ENCODE data around the gene ASB17. TPM values are rescaled to one million over a fixed set of nuclear protein-coding genes. Genes with fewer than 3 reads are reported as not detected.
"Not testable (repeated sequence)": the region's sequence is repeated elsewhere in the genome, so short reads cannot be mapped to it uniquely, and the experiment has no call there.

Gene ASB17, protein sequence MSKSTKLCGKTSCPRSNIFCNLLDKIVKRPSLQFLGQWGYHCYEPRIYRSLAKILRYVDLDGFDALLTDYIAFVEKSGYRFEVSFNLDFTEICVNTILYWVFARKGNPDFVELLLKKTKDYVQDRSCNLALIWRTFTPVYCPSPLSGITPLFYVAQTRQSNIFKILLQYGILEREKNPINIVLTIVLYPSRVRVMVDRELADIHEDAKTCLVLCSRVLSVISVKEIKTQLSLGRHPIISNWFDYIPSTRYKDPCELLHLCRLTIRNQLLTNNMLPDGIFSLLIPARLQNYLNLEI
- polyA plus RNA-seq, result not detected

DNA sequence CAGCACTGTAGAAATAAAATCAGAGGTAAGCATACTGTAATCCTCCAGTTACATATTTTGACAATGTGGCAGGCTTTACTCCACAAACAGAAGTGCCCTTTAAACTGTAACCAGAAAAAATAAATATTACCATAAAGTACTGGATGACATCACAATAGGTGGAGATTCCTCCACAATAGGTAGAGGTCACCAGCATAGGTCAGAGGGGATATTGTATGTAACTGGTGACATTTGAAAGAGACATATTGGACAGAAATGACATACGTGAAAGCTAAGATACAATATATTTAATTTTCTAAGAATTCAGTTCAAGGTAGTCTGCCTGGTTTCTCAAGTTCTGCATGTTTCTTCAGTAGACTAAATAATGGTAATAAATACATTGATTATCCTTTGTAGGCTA, at the start of gene ASB17:
TSS of gene ASB17 (minus strand) at position 101 of the 400 bp plus-strand sequence. CDS start 113 bp downstream, outside the sequence.
- no peak within 1 kb of the TSS for H3K27ac Mint-ChIP-seq
- H3K9me3 Mint-ChIP-seq, result peaks cover 0 to 3% (median 0%) of the 10 kb centered on the region in 3 donors
- H3K36me3 Mint-ChIP-seq, result no peaks in the 10 kb centered on the region
- no peaks in the 10 kb centered on the region for H3K4me1 Mint-ChIP-seq
- no peak within 1 kb of the TSS for H3K4me3 Mint-ChIP-seq
- peaks cover 1% of the 10 kb centered on the region for H3K27me3 Mint-ChIP-seq

DNA sequence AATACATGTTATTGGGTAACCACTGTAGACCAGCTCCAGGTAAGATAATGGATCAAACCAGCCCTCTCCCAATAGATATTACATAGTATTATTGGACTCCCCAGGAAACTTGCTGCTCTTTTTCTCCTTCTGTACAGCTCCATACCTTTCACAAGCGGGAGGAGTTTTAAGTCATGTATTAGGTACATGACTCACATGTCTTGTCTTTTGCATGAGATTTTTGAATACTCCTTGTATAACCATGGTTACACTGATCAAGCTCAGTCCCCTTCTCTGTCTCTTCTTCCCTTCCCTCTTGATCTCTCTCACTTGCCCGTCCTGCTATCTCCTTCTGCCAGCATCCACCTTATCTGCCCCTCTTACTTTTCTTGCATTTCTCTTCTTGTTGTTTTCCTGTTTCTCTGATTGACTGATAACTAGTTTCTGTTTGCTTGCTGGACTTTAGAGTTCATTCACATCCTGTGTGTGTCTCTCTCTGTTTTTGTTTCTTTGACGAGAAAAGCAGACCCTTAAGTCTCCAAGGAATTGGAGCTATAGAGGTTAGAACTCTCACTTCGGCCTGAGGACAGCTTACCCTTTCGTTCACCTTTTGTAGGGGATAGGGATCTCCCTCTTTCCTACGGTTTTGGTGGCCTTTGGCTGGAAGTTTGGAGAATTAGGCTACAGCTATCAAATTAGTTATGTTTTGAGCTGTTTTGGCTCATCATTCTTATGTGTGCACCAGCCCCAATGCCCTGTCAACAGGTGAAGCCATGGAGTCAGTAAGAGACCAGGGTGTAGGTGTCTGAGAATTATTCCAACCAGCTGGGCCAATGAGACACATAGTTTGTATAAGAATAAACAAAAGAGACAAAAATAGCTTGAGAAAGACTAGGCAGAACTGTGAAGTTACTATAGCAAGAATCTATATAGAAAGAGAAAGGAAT, 49.0 kb upstream of the ASB17 start:
- peaks cover 2% of the 10 kb centered on the region for H3K36me3 Mint-ChIP-seq
- H3K4me3 Mint-ChIP-seq, result no peak overlapping the region
- no peaks in the 10 kb centered on the region for H3K27me3 Mint-ChIP-seq
- peaks cover 0 to 11% (median 5%) of the 10 kb centered on the region in 3 donors for H3K9me3 Mint-ChIP-seq
- H3K4me1 Mint-ChIP-seq, result no peaks in the 10 kb centered on the region
- no peak overlapping the region for H3K27ac Mint-ChIP-seq

DNA sequence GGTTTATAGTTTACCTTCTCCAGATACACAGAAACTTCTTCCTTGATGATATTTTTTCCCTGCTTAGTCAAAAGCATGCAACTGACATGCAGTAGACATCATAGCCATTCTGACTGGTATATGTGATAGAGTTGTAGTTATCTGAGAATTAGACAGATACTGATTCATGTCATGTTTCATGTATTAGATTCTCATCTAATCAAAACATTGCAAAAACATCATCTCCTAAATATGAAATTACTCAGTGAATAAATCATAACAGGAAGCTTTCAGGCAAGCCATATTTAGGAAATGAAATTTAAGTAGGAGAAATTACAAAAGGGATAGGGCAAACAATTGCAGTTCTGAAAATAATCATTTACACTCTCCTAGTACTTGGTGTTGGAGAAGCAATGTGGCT, 38.4 kb upstream of the ASB17 start:
- no peak overlapping the region for H3K4me3 Mint-ChIP-seq
- no peaks in the 10 kb centered on the region for H3K4me1 Mint-ChIP-seq
- H3K9me3 Mint-ChIP-seq, result peaks cover 0 to 3% (median 0%) of the 10 kb centered on the region in 3 donors
- no peaks in the 10 kb centered on the region for H3K27me3 Mint-ChIP-seq
- H3K27ac Mint-ChIP-seq, result no peak overlapping the region
- H3K36me3 Mint-ChIP-seq, result no peaks in the 10 kb centered on the region

DNA sequence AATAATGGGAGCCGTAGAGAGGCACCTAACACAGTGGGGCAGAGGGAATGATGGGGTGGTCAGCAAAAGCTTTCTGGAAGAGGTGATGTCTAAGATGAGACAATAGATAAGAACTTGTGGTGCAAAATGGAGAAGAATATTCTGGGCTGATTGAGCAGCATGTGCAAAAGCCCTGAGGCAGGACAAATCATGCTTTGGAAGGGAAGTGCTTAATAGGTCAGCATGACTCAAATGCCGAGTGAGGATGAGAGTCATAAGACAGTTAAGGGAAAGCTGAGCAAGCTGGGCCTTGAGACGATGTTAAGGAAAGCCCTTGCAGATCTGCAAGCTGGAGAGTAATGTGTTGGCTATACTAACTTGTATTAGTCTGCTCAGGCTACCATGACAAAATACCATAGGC, 37.3 kb upstream of the ASB17 start:
- H3K4me3 Mint-ChIP-seq, result no peak overlapping the region
- peaks cover 0 to 3% (median 0%) of the 10 kb centered on the region in 3 donors for H3K9me3 Mint-ChIP-seq
- H3K36me3 Mint-ChIP-seq, result no peaks in the 10 kb centered on the region
- no peak overlapping the region for H3K27ac Mint-ChIP-seq
- H3K27me3 Mint-ChIP-seq, result peaks cover 4% of the 10 kb centered on the region
- H3K4me1 Mint-ChIP-seq, result no peaks in the 10 kb centered on the region

- no peak overlapping the region for H3K4me3 Mint-ChIP-seq
- H3K27ac Mint-ChIP-seq, result no peak overlapping the region
- H3K36me3 Mint-ChIP-seq, result no peaks in the 10 kb centered on the region
- no peaks in the 10 kb centered on the region for H3K4me1 Mint-ChIP-seq
- peaks cover 4% of the 10 kb centered on the region for H3K27me3 Mint-ChIP-seq
- peaks cover 0 to 4% (median 1%) of the 10 kb centered on the region in 3 donors for H3K9me3 Mint-ChIP-seq
These were observed 35.5 kb upstream of the ASB17 start for GRCh38 chr1:75967719-75968118.

DNA sequence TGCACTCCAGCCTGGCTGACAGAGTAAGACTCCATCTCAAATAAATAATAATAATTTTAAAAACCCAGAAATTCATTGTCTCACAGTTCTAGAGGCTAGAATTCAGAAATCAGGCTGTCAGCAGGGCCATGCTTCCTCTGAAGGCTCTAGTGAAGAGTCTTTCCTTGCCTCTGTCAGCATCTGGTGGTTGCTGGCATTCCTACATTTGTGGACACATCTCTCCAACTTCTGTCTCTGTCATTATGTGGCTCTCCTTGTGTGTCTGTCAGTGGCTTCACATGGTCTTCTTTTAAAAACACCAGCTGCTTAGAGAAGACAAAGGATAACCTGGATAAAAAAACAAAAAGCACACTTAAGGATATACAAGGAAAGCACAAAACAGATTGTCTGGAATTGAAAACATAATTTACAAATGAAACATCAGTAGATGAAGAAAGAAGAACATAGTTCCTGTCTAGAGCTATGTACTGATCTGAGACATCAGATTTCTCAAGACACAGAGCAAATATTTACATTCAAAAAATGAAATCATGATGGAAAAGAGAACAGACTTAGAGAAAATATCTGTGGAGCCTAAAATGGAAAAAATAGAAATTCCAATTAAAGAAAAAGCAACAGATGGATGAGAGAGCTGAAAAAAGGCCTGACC, 32.7 kb upstream of the ASB17 start:
- no peak overlapping the region for H3K27ac Mint-ChIP-seq
- H3K9me3 Mint-ChIP-seq, result peaks cover 3 to 4% (median 4%) of the 10 kb centered on the region in 3 donors
- H3K4me3 Mint-ChIP-seq, result no peak overlapping the region
- H3K27me3 Mint-ChIP-seq, result peaks cover 4% of the 10 kb centered on the region
- no peaks in the 10 kb centered on the region for H3K36me3 Mint-ChIP-seq
- no peaks in the 10 kb centered on the region for H3K4me1 Mint-ChIP-seq

DNA sequence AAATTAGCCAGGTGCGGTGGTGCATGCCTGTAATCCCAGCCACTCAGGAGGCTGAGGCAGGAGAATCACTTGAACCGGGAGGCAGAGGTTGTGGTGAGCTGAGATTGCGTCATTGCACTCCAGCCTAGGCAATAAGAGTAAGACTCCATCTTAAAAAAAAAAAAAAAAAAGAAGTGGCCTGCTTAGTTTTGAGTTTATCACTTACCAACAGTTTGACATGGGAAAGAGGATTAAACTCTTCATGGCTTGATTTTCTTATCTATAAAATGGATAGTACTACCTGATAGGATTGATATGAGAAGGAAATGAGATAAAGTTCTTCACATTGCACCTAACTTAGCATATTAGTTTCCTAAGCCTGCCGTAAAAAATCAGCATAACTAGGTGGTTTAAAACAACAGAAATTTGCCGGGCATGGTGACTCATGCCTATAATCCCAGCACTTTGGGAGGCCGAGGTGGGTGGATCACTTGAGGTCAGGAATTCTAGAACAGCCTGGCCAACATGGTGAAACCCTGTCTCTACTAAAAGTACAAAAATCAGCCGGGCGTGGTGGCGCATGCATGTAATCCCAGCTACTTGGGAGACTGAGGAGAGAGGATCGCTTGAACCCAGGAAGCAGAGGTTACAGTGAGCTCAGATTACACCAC, 32.0 kb upstream of the ASB17 start:
- H3K27me3 Mint-ChIP-seq, result not testable (repeated sequence)

DNA sequence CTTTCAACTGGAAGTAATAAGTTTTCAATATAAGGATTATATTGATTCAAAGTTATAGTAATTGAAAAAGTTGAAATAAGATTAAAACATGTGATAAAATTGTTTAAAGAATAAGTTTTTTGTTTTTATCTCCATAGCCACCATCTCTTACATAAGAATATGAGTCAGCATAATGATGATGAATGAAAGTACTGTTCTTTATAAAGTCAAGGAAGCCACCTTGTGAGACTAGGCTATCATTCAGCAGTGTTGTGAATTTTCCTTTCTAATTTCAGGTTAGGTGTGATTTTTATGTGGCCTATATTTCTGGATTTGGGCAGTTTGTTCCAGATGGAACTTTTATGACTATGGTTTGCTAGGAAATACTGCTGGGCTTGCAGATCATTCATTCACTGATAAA, 22.4 kb upstream of the ASB17 start:
- Mint-ChIP-seq H3K36me3 (no peaks in the 10 kb centered on the region), H3K27ac (no peak overlapping the region), H3K4me1 (no peaks in the 10 kb centered on the region), H3K27me3 (no peaks in the 10 kb centered on the region), H3K9me3 (no peaks in the 10 kb centered on the region), H3K4me3 (no peak overlapping the region)

More for the DNA sequence above, 32.0 kb upstream of the ASB17 start:
- H3K4me1 Mint-ChIP-seq, H3K4me3 Mint-ChIP-seq, H3K27ac Mint-ChIP-seq, H3K36me3 Mint-ChIP-seq, H3K9me3 Mint-ChIP-seq: not testable (repeated sequence)

DNA sequence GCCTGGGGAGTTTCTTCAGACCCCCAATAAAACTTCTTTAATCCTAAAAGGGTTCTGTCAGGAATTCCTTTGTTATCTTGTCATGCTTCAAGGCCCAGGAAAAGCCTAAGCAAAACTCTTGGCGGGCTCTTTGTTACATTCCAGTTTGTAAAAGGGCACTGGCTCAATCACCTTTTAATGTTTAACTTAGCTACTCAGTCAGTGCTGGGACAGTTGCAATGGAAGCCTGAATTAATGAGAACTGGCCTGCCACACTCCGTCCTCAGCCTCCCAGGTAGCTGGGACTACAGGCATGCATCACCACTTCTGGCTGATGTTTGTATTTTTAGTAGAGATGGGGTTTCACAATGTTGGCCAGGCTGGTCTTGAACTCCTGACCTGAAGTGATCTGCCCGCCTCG, 21.3 kb upstream of the ASB17 start:
- Mint-ChIP-seq H3K27ac (no peak overlapping the region), H3K27me3 (no peaks in the 10 kb centered on the region), H3K4me3 (no peak overlapping the region), H3K4me1 (no peaks in the 10 kb centered on the region), H3K9me3 (no peaks in the 10 kb centered on the region), H3K36me3 (no peaks in the 10 kb centered on the region)

- Mint-ChIP-seq H3K36me3 (no peaks in the 10 kb centered on the region), H3K27ac (no peak overlapping the region), H3K4me1 (no peaks in the 10 kb centered on the region), H3K27me3 (no peaks in the 10 kb centered on the region), H3K9me3 (no peaks in the 10 kb centered on the region), H3K4me3 (no peak overlapping the region)
These were observed 19.8 kb upstream of the ASB17 start for GRCh38 chr1:75952016-75952415.

DNA sequence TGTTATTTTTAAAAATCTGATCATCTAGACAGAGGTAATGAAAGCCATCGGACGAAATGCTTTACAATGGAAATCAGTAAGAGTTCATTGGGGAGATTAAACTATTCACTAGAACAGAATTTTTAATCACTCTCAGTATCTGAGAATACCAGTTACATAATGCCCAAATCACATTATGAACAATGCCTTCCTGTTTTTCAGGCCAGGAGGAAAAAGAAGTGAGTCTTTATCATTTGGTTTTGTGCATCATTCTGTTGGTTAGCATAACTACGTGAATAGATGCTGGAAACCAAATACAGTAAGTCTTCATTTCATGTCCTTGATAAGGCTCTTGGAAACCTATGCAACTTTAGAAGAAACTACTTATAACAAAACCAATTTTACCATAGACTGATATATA, 18.0 kb upstream of the ASB17 start:
- H3K4me3 Mint-ChIP-seq, result no peak overlapping the region
- H3K36me3 Mint-ChIP-seq, result no peaks in the 10 kb centered on the region
- H3K27ac Mint-ChIP-seq, result no peak overlapping the region
- H3K9me3 Mint-ChIP-seq, result peaks cover 3 to 12% (median 5%) of the 10 kb centered on the region in 3 donors
- H3K4me1 Mint-ChIP-seq, result no peaks in the 10 kb centered on the region
- H3K27me3 Mint-ChIP-seq, result no peaks in the 10 kb centered on the region

GRCh38 chr1:75943037-75943436, 10.8 kb upstream of the ASB17 start:
- not testable (repeated sequence) for H3K27me3 Mint-ChIP-seq, H3K36me3 Mint-ChIP-seq, H3K4me3 Mint-ChIP-seq, H3K4me1 Mint-ChIP-seq, H3K27ac Mint-ChIP-seq
- peaks cover 7 to 18% (median 9%) of the 10 kb centered on the region in 3 donors for H3K9me3 Mint-ChIP-seq

DNA sequence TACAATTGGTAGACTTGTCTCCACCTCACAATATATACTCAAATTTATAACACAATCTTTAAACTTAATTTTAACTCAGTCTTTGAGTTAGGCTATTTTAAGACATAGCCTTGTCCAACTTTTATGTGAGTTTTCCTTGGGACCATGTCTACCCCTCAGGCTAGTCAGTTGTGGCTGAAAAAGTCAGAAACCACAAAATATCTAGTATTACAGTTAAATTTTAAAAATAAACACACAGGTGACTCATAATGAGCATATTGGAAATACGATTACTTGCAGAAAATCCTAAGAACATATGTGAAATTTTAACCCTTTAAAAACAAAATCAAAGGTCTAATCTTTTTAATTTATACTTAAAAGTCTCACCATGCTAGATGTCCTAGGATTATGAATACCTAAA, 4.8 kb upstream of the ASB17 start:
- no peak overlapping the region for H3K27ac Mint-ChIP-seq

DNA sequence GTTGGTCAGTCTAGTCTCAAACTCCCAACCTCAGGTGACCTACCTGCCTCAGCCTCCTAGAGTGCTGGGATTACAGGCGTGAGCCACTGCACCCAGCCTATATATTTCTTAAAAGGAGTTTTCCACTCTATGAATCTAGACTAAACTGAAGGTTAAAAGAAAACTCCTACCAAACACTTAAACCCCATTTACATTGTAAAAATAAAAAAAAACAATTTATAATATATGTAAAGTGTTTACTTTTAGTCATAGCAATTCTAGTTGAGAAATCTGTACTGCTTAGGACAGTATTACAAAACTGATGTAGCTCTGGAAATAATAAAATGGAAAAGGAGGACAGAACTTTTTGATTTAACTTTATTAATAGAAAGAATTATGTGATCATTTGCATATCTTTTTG, 9.5 kb downstream of the ASB17 start:
- H3K4me1 Mint-ChIP-seq, result no peaks in the 10 kb centered on the region
- H3K36me3 Mint-ChIP-seq, result no peaks in the 10 kb centered on the region
- no peak overlapping the region for H3K4me3 Mint-ChIP-seq
- peaks cover 0 to 8% (median 0%) of the 10 kb centered on the region in 3 donors for H3K9me3 Mint-ChIP-seq
- no peaks in the 10 kb centered on the region for H3K27me3 Mint-ChIP-seq
- no peak overlapping the region for H3K27ac Mint-ChIP-seq

More for the DNA sequence above, 4.8 kb upstream of the ASB17 start:
- H3K36me3 Mint-ChIP-seq, result no peaks in the 10 kb centered on the region
- no peaks in the 10 kb centered on the region for H3K27me3 Mint-ChIP-seq
- H3K4me3 Mint-ChIP-seq, result no peak overlapping the region
- H3K4me1 Mint-ChIP-seq, result no peaks in the 10 kb centered on the region
- H3K9me3 Mint-ChIP-seq, result peaks cover 3 to 4% (median 4%) of the 10 kb centered on the region in 3 donors

GRCh38 chr1:75916834-75917233, 15.4 kb downstream of the ASB17 start:
- Mint-ChIP-seq H3K27me3 (peaks cover 5% of the 10 kb centered on the region), H3K9me3 (peaks cover 2 to 5% (median 4%) of the 10 kb centered on the region in 3 donors), H3K36me3 (no peaks in the 10 kb centered on the region), H3K4me1 (no peaks in the 10 kb centered on the region), H3K4me3 (no peak overlapping the region), H3K27ac (no peak overlapping the region)
